GM23338 (cell line): ENCODE measurements around the gene PKD1L1. TPM values are rescaled to one million over a fixed set of nuclear protein-coding genes. Genes with fewer than 3 reads are reported as not detected.
A peak's percentile ranks its signal among the peaks of the same experiment; 100 is the strongest.

Source experiments
- ATAC-seq: fragments of 200-7000 bp; cut with Tn5 transposase; 3 replicates; pipeline ENCODE4 v1.9.1; 2020
- DNase-seq: peaks from one replicate; pipeline ENCODE4 v3.0.0-alpha.2; 2015; ENCODE audit warnings: low spot score
- H2AFZ ChIP-seq: fragments of 200-600 bp; sonication (generic); 2 replicates; pipeline ENCODE4 v1.8.0; 2016; ENCODE audit warnings: antibody characterized with exemption, mild to moderate bottlenecking, moderate library complexity
- H3F3A ChIP-seq: fragments of 200-600 bp; sonication (generic); replicated peaks from 2 replicates; pipeline ENCODE4 v1.8.0; 2017; ENCODE audit warnings: antibody characterized with exemption, mixed run types, low read depth
- H3K27ac ChIP-seq: fragments of 200-600 bp; sonication (generic); 2 replicates; pipeline ENCODE4 v1.6.1; 2016; ENCODE audit warnings: low read depth
- H3K27me3 ChIP-seq: fragments of 200-600 bp; sonication (generic); 2 replicates; pipeline ENCODE4 v1.8.0; 2016; ENCODE audit warnings: mild to moderate bottlenecking, mixed run types, moderate library complexity; ENCODE audit not compliant: insufficient read depth
- H3K36me3 ChIP-seq: fragments of 200-600 bp; sonication (generic); 2 replicates; pipeline ENCODE4 v1.8.0; 2016; ENCODE audit warnings: mild to moderate bottlenecking; ENCODE audit not compliant: insufficient read depth
- H3K4me1 ChIP-seq: fragments of 200-600 bp; sonication (generic); 2 replicates; pipeline ENCODE4 v1.8.0; 2016; ENCODE audit warnings: mild to moderate bottlenecking, moderate library complexity; ENCODE audit not compliant: insufficient read depth
- H3K4me2 ChIP-seq: fragments of 200-600 bp; sonication (generic); 2 replicates; pipeline ENCODE4 v1.7.1; 2017; ENCODE audit warnings: mixed run types
- H3K4me3 ChIP-seq: fragments of 200-600 bp; sonication (generic); 2 replicates; pipeline ENCODE4 v1.6.1; 2016; ENCODE audit warnings: mixed run types
- H3K79me2 ChIP-seq: fragments of 200-600 bp; sonication (generic); replicated peaks from 2 replicates; pipeline ENCODE4 v1.8.0; 2017; ENCODE audit warnings: mild to moderate bottlenecking; ENCODE audit not compliant: insufficient read depth
- H3K9me2 ChIP-seq: fragments of 200-600 bp; sonication (generic); 2 replicates; pipeline ENCODE4 v1.8.0; 2017; ENCODE audit not compliant: insufficient read depth
- H4K20me1 ChIP-seq: fragments of 200-600 bp; sonication (generic); replicated peaks from 2 replicates; pipeline ENCODE4 v1.8.0; 2017; ENCODE audit warnings: mild to moderate bottlenecking; ENCODE audit not compliant: insufficient read depth
- H3K27ac Mint-ChIP-seq: 2 replicates; pipeline ENCODE4 v1.8.0; 2020; ENCODE audit warnings: inconsistent platforms, mild to moderate bottlenecking, moderate library complexity, mixed read lengths
- H3K27me3 Mint-ChIP-seq: 3 replicates; pipeline ENCODE4 v1.8.0; 2022; ENCODE audit warnings: low read depth, mild to moderate bottlenecking, moderate library complexity, mixed read lengths, inconsistent platforms; ENCODE audit not compliant: insufficient read depth, poor library complexity
- H3K36me3 Mint-ChIP-seq: 3 replicates; pipeline ENCODE4 v1.8.0; 2021; ENCODE audit warnings: low read depth, mild to moderate bottlenecking, inconsistent platforms, moderate library complexity, mixed read lengths
- H3K4me1 Mint-ChIP-seq: 3 replicates; pipeline ENCODE4 v1.8.0; 2020; ENCODE audit warnings: mild to moderate bottlenecking, inconsistent platforms, mixed read lengths
- H3K4me3 Mint-ChIP-seq: 3 replicates; pipeline ENCODE4 v1.8.0; 2021; ENCODE audit warnings: moderate library complexity, mild to moderate bottlenecking, inconsistent platforms, mixed read lengths
- H3K9me3 Mint-ChIP-seq: 3 replicates; pipeline ENCODE4 v1.8.0; 2020; ENCODE audit warnings: moderate library complexity, mild to moderate bottlenecking, inconsistent platforms, mixed read lengths
- CREB1 ChIP-seq: fragments of 250-450 bp; sonication (Bioruptor Pico); IDR thresholded peaks from 2 replicates; pipeline ENCODE4 v1.5.0; 2020; ENCODE audit warnings: low read depth, mild to moderate bottlenecking, moderate library complexity
- EZH2 ChIP-seq: fragments of 200-600 bp; sonication (generic); IDR thresholded peaks from one replicate; pipeline ENCODE4 v1.8.0; 2017; ENCODE audit warnings: antibody characterized with exemption, mild to moderate bottlenecking, low read depth; ENCODE audit not compliant: unreplicated experiment
- EZH2phosphoT487 ChIP-seq: fragments of 200-600 bp; sonication (generic); IDR thresholded peaks from one replicate; pipeline ENCODE4 v1.8.1; 2018; ENCODE audit warnings: antibody characterized with exemption; ENCODE audit not compliant: unreplicated experiment
- JUNB ChIP-seq: IDR thresholded peaks from one replicate; pipeline ENCODE4 v1.6.1; 2016; ENCODE audit warnings: antibody characterized with exemption; ENCODE audit not compliant: unreplicated experiment
- NANOG ChIP-seq: IDR thresholded peaks from 2 replicates; pipeline ENCODE4 v1.6.1; 2016; ENCODE audit warnings: antibody characterized with exemption, borderline replicate concordance
- POLR2AphosphoS5 ChIP-seq: IDR thresholded peaks from 2 replicates; pipeline ENCODE4 v1.6.1; 2016; ENCODE audit warnings: antibody characterized with exemption, low read depth
- STAT1 ChIP-seq: IDR thresholded peaks from one replicate; pipeline ENCODE4 v1.6.1; 2016; ENCODE audit warnings: antibody characterized with exemption; ENCODE audit not compliant: unreplicated experiment
- ZNF114 ChIP-seq: fragments of 250-450 bp; sonication (Bioruptor Pico); IDR thresholded peaks from 2 replicates; pipeline ENCODE4 v1.5.0; 2020; ENCODE audit warnings: mild to moderate bottlenecking, moderate library complexity
- ZNF331 ChIP-seq: fragments of 250-450 bp; sonication (Bioruptor Pico); IDR thresholded peaks from 2 replicates; pipeline ENCODE4 v1.5.0; 2020; ENCODE audit warnings: low read depth, mild to moderate bottlenecking, moderate library complexity
- polyA plus RNA-seq: library from polyadenylated mRNA; unstranded; fragments of >200 nt; fragmentation: Nextera tagmentation; extraction: Ambion mirVana; gene quantifications from 2 replicates; pipeline ENCODE4 v1.2.1, GENCODE V29; 2016
- total RNA-seq: library from RNA; depleted of rRNA; stranded (reverse); fragments of >200 nt; shearing (Covaris generic); gene quantifications from 2 replicates; pipeline ENCODE4 v1.2.3, GENCODE V29; 2014
- TF ChIP-seq, protein P1 (sequence below): fragments of 250-450 bp; sonication (Bioruptor Pico); IDR thresholded peaks from 2 replicates; pipeline ENCODE4 v1.5.0; 2020; ENCODE audit warnings: mild to moderate bottlenecking, moderate library complexity
- TF ChIP-seq, protein P2 (sequence below): IDR thresholded peaks from 2 replicates; pipeline ENCODE4 v1.6.1; 2016; ENCODE audit warnings: antibody characterized with exemption
- TF ChIP-seq, protein P3 (sequence below): IDR thresholded peaks from one replicate; pipeline ENCODE4 v1.6.1; 2018; ENCODE audit warnings: antibody characterized with exemption; ENCODE audit not compliant: unreplicated experiment
- TF ChIP-seq, protein P4 (sequence below), 2 experiments: fragments of 200-600 bp in 1 of 2; sonication (generic) in 1 of 2; conservative IDR thresholded peaks; 2 replicates each; pipeline versions ENCODE4 v1.5.1 to v1.6.1; 2016 to 2017; ENCODE audit warnings: antibody characterized with exemption in 2 of 2, low read depth in 2 of 2, mild to moderate bottlenecking in 2 of 2, moderate library complexity in 1 of 2

PKD1L1 gene
- total and polyA plus RNA-seq, 2 experiments from 2014 or later = 0.03 TPM; not detected in 1

DNA sequence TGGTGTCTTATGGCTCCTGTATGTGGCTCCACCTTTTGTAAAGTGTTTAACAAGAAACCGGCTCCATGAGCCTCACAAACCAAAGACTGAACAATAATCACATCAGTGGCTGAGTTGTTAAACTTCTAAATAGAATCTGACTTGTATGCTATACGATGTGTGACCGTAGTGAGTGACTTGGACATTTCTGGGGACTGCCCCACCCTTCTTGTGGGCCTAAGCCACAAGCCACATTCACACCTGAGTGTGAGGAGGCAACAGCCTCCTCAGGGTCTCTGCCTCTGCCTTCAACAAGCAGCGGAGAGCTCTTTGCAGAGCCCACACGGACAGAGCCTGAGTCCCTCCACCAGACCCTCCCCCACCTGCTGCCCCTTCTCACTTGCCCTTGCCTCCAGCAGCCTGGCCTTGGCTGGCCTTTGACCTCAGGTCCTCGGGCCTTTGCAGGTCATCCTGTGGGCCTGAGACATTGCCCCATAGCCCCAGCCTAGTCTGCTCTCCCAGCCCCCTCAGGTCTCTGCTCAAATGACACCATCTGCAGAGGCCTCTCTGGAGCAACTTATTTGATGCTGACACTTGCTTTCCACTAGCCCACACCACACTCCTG is 209.6 kb downstream of the PKD1L1 start:
- Histone ChIP-seq H3F3A (no peaks in the 10 kb centered on the region), H3K27me3 (no peaks in the 10 kb centered on the region), H3K4me3 (no peak overlapping the region), H2AFZ (no peak overlapping the region), H3K79me2 (no peaks in the 10 kb centered on the region), H3K4me1 (peaks cover under 1% of the 10 kb centered on the region), H3K4me2 (no peak overlapping the region), H3K27ac (no peak overlapping the region), H3K36me3 (no peaks in the 10 kb centered on the region), H3K9me2 (no peaks in the 10 kb centered on the region), H4K20me1 (no peaks in the 10 kb centered on the region)
- Mint-ChIP-seq H3K27ac (no peak overlapping the region), H3K27me3 (peaks cover 10% of the 10 kb centered on the region), H3K9me3 (no peaks in the 10 kb centered on the region; the same call in 2 of the 3 replicates), H3K36me3 (no peaks in the 10 kb centered on the region), H3K4me3 (no peak overlapping the region), H3K4me1 (peaks cover 19% of the 10 kb centered on the region)
- DNase-seq (no peak), ATAC-seq (peak; percentile 27)
- TF ChIP-seq, protein P1, sequence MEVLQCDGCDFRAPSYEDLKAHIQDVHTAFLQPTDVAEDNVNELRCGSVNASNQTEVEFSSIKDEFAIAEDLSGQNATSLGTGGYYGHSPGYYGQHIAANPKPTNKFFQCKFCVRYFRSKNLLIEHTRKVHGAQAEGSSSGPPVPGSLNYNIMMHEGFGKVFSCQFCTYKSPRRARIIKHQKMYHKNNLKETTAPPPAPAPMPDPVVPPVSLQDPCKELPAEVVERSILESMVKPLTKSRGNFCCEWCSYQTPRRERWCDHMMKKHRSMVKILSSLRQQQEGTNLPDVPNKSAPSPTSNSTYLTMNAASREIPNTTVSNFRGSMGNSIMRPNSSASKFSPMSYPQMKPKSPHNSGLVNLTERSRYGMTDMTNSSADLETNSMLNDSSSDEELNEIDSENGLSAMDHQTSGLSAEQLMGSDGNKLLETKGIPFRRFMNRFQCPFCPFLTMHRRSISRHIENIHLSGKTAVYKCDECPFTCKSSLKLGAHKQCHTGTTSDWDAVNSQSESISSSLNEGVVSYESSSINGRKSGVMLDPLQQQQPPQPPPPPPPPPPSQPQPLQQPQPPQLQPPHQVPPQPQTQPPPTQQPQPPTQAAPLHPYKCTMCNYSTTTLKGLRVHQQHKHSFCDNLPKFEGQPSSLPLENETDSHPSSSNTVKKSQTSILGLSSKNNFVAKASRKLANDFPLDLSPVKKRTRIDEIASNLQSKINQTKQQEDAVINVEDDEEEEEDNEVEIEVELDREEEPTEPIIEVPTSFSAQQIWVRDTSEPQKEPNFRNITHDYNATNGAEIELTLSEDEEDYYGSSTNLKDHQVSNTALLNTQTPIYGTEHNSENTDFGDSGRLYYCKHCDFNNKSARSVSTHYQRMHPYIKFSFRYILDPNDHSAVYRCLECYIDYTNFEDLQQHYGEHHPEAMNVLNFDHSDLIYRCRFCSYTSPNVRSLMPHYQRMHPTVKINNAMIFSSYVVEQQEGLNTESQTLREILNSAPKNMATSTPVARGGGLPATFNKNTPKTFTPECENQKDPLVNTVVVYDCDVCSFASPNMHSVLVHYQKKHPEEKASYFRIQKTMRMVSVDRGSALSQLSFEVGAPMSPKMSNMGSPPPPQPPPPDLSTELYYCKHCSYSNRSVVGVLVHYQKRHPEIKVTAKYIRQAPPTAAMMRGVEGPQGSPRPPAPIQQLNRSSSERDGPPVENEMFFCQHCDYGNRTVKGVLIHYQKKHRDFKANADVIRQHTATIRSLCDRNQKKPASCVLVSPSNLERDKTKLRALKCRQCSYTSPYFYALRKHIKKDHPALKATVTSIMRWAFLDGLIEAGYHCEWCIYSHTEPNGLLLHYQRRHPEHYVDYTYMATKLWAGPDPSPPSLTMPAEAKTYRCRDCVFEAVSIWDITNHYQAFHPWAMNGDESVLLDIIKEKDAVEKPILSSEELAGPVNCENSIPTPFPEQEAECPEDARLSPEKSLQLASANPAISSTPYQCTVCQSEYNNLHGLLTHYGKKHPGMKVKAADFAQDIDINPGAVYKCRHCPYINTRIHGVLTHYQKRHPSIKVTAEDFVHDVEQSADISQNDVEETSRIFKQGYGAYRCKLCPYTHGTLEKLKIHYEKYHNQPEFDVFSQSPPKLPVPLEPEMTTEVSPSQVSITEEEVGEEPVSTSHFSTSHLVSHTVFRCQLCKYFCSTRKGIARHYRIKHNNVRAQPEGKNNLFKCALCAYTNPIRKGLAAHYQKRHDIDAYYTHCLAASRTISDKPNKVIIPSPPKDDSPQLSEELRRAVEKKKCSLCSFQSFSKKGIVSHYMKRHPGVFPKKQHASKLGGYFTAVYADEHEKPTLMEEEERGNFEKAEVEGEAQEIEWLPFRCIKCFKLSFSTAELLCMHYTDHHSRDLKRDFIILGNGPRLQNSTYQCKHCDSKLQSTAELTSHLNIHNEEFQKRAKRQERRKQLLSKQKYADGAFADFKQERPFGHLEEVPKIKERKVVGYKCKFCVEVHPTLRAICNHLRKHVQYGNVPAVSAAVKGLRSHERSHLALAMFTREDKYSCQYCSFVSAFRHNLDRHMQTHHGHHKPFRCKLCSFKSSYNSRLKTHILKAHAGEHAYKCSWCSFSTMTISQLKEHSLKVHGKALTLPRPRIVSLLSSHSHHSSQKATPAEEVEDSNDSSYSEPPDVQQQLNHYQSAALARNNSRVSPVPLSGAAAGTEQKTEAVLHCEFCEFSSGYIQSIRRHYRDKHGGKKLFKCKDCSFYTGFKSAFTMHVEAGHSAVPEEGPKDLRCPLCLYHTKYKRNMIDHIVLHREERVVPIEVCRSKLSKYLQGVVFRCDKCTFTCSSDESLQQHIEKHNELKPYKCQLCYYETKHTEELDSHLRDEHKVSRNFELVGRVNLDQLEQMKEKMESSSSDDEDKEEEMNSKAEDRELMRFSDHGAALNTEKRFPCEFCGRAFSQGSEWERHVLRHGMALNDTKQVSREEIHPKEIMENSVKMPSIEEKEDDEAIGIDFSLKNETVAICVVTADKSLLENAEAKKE (CRISPR knock-in tag) = no peak
- no peak for TF ChIP-seq JUNB
- TF ChIP-seq, protein P2, sequence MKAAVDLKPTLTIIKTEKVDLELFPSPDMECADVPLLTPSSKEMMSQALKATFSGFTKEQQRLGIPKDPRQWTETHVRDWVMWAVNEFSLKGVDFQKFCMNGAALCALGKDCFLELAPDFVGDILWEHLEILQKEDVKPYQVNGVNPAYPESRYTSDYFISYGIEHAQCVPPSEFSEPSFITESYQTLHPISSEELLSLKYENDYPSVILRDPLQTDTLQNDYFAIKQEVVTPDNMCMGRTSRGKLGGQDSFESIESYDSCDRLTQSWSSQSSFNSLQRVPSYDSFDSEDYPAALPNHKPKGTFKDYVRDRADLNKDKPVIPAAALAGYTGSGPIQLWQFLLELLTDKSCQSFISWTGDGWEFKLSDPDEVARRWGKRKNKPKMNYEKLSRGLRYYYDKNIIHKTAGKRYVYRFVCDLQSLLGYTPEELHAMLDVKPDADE = no peak
- TF ChIP-seq ZNF331 (CRISPR knock-in tag) = no peak
- no peak for TF ChIP-seq EZH2
- TF ChIP-seq ZNF114 = no peak
- TF ChIP-seq NANOG = no peak
- TF ChIP-seq, protein P3, sequence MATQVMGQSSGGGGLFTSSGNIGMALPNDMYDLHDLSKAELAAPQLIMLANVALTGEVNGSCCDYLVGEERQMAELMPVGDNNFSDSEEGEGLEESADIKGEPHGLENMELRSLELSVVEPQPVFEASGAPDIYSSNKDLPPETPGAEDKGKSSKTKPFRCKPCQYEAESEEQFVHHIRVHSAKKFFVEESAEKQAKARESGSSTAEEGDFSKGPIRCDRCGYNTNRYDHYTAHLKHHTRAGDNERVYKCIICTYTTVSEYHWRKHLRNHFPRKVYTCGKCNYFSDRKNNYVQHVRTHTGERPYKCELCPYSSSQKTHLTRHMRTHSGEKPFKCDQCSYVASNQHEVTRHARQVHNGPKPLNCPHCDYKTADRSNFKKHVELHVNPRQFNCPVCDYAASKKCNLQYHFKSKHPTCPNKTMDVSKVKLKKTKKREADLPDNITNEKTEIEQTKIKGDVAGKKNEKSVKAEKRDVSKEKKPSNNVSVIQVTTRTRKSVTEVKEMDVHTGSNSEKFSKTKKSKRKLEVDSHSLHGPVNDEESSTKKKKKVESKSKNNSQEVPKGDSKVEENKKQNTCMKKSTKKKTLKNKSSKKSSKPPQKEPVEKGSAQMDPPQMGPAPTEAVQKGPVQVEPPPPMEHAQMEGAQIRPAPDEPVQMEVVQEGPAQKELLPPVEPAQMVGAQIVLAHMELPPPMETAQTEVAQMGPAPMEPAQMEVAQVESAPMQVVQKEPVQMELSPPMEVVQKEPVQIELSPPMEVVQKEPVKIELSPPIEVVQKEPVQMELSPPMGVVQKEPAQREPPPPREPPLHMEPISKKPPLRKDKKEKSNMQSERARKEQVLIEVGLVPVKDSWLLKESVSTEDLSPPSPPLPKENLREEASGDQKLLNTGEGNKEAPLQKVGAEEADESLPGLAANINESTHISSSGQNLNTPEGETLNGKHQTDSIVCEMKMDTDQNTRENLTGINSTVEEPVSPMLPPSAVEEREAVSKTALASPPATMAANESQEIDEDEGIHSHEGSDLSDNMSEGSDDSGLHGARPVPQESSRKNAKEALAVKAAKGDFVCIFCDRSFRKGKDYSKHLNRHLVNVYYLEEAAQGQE = no peak
- TF ChIP-seq CREB1 (CRISPR knock-in tag) = no peak
- TF ChIP-seq, protein P4, sequence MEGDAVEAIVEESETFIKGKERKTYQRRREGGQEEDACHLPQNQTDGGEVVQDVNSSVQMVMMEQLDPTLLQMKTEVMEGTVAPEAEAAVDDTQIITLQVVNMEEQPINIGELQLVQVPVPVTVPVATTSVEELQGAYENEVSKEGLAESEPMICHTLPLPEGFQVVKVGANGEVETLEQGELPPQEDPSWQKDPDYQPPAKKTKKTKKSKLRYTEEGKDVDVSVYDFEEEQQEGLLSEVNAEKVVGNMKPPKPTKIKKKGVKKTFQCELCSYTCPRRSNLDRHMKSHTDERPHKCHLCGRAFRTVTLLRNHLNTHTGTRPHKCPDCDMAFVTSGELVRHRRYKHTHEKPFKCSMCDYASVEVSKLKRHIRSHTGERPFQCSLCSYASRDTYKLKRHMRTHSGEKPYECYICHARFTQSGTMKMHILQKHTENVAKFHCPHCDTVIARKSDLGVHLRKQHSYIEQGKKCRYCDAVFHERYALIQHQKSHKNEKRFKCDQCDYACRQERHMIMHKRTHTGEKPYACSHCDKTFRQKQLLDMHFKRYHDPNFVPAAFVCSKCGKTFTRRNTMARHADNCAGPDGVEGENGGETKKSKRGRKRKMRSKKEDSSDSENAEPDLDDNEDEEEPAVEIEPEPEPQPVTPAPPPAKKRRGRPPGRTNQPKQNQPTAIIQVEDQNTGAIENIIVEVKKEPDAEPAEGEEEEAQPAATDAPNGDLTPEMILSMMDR (conservative IDR thresholded peaks at IDR 0.05; ENCODE audit: low read depth in 2 of 2) = no peak
- no peak for TF ChIP-seq STAT1
- TF ChIP-seq EZH2phosphoT487 = no peak
- no peak for TF ChIP-seq POLR2AphosphoS5
